CD4-positive, CD25-positive, alpha-beta regulatory T cell (primary cell): ENCODE data around the gene OAS3. TPM values are rescaled to one million over a fixed set of nuclear protein-coding genes. Genes with fewer than 3 reads are reported as not detected.
"Not testable (repeated sequence)": the region's sequence is repeated elsewhere in the genome, so short reads cannot be mapped to it uniquely, and the experiment has no call there.

ENCODE experiments used
- ATAC-seq, 2 donors: fragments of 150-1000 bp; cut with Tn5 transposase; one replicate each; pipeline ENCODE4 v1.10.0; 2021; ENCODE audit warnings: low read depth in 2 of 2, moderate number of reproducible peaks in 2 of 2, moderate library complexity in 1 of 2
- DNase-seq, 3 donors: peaks; one replicate each; pipeline versions ENCODE4 v3.0.0 to v3.0.0-alpha.2; 2012 to 2022; ENCODE audit warnings: mixed read lengths in 1 of 3
- H3K27ac ChIP-seq: one replicate; pipeline ENCODE4 v1.7.0; 2013; ENCODE audit warnings: mild to moderate bottlenecking, low read length; ENCODE audit not compliant: insufficient read depth, poor library complexity, severe bottlenecking
- H3K27me3 ChIP-seq: one replicate; pipeline ENCODE4 v1.7.0; 2013; ENCODE audit warnings: low read length; ENCODE audit not compliant: control insufficient read depth, insufficient read depth
- H3K36me3 ChIP-seq: one replicate; pipeline ENCODE4 v1.7.0; 2013; ENCODE audit warnings: mild to moderate bottlenecking, low read length, moderate library complexity; ENCODE audit not compliant: control insufficient read depth, insufficient read depth
- H3K4me1 ChIP-seq: 2 replicates; pipeline ENCODE4 v1.7.0; 2013; ENCODE audit warnings: mild to moderate bottlenecking, low read length; ENCODE audit not compliant: insufficient read depth, control insufficient read depth, poor library complexity, severe bottlenecking
- H3K4me3 ChIP-seq: one replicate; pipeline ENCODE4 v1.7.0; 2013; ENCODE audit warnings: low read depth, mild to moderate bottlenecking, low read length, moderate library complexity
- H3K9me3 ChIP-seq, 2 experiments: 1 replicate in 1 of 2; 2 replicates in 1 of 2; pipeline ENCODE4 v1.7.0; 2013; ENCODE audit warnings: low read length in 2 of 2, mild to moderate bottlenecking in 1 of 2, moderate library complexity in 1 of 2; ENCODE audit not compliant: control insufficient read depth in 2 of 2
- H3K27ac Mint-ChIP-seq, 3 donors: one replicate each; pipeline ENCODE4 v1.8.0; 2020 to 2022; ENCODE audit warnings: mild to moderate bottlenecking in 3 of 3, mixed read lengths in 3 of 3, moderate library complexity in 2 of 3
- H3K27me3 Mint-ChIP-seq: one replicate; pipeline ENCODE4 v1.8.0; 2022; ENCODE audit warnings: mild to moderate bottlenecking, mixed read lengths
- H3K36me3 Mint-ChIP-seq: one replicate; pipeline ENCODE4 v1.8.0; 2020; ENCODE audit warnings: mixed read lengths
- H3K4me1 Mint-ChIP-seq, 4 donors: one replicate each; pipeline ENCODE4 v1.8.0; 2020 to 2022; ENCODE audit warnings: mixed read lengths in 4 of 4, mild to moderate bottlenecking in 1 of 4
- H3K4me3 Mint-ChIP-seq, 4 donors: one replicate each; pipeline ENCODE4 v1.8.0; 2020 to 2022; ENCODE audit warnings: mild to moderate bottlenecking in 4 of 4, mixed read lengths in 4 of 4, moderate library complexity in 3 of 4
- H3K9me3 Mint-ChIP-seq, 7 donors: one replicate each; pipeline ENCODE4 v1.8.0; 2020 to 2022; ENCODE audit warnings: mixed read lengths in 7 of 7, mild to moderate bottlenecking in 3 of 7, moderate library complexity in 2 of 7
- polyA plus RNA-seq, 4 donors: library from polyadenylated mRNA; unstranded; fragments of 300-500 nt; fragmentation: Illumina TruSeq; gene quantifications; one replicate each; pipeline ENCODE4 v1.2.3, GENCODE V29; 2021
- total RNA-seq: library from RNA; stranded (reverse); gene quantifications from one replicate; pipeline ENCODE4 v1.2.3, GENCODE V29; 2022

The OAS3 gene
- total and polyA plus RNA-seq, 5 donors from 2014 or later = 12.2 to 36.5 (median 16.7) TPM

DNA sequence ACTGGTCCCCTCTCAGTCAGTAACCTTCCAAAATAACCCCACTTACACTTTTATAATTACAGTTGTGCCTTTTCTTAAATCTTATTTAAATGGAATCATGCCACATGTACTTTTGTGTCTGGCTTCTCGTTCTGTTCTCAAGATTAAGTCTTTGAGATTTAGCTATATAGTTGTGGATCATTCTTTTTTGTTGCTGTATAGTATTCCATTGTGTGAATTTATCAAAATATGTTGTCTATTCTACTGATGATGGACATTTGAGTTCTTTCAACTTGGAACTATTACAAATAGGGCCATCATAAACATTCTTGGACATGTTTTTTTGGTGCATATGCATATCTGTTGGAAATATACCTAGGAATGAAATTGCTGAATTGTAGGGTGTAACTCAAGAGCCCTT, 9.0 kb downstream of the OAS3 start:
- Histone ChIP-seq H3K9me3 (peaks cover 0 to 2% of the 10 kb centered on the region in 2 experiments), H3K27ac (no peak overlapping the region), H3K4me3 (no peak overlapping the region), H3K27me3 (no peaks in the 10 kb centered on the region), H3K36me3 (peaks cover 54% of the 10 kb centered on the region), H3K4me1 (no peaks in the 10 kb centered on the region)
- Mint-ChIP-seq H3K27me3 (no peaks in the 10 kb centered on the region), H3K36me3 (peaks cover 51% of the 10 kb centered on the region), H3K4me1 (peaks cover 0 to 10% (median 4%) of the 10 kb centered on the region in 4 donors), H3K4me3 (no peak overlapping the region), H3K27ac (no peak overlapping the region), H3K9me3 (peaks cover 0 to 4% (median 0%) of the 10 kb centered on the region in 7 donors)
- ATAC-seq (no peak), DNase-seq (no peak)

DNA sequence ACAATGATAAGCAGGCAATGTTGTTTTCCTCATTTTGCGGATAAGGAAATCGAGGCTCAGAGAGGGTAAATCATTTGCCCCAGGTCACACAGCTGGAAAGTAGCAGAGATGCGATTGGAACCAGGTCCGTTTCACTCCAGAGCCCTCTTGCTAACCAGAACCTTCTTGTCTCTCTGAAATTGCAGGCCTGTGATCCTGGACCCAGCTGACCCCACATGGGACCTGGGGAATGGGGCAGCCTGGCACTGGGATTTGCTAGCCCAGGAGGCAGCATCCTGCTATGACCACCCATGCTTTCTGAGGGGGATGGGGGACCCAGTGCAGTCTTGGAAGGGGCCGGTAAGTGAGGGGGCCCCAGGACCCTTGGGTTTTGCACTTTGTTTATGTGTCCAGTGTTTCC, 9.5 kb downstream of the OAS3 start:
- ATAC-seq (no peak), DNase-seq (no peak)
- Histone ChIP-seq H3K4me1 (no peaks in the 10 kb centered on the region), H3K9me3 (peaks cover 0 to 2% of the 10 kb centered on the region in 2 experiments), H3K4me3 (no peak overlapping the region), H3K27me3 (no peaks in the 10 kb centered on the region), H3K36me3 (peaks cover 58% of the 10 kb centered on the region), H3K27ac (no peak overlapping the region)
- H3K4me3 Mint-ChIP-seq = no peak overlapping the region
- no peak overlapping the region for H3K27ac Mint-ChIP-seq
- H3K36me3 Mint-ChIP-seq = peaks cover 56% of the 10 kb centered on the region
- no peaks in the 10 kb centered on the region for H3K27me3 Mint-ChIP-seq
- H3K9me3 Mint-ChIP-seq = peaks cover 0 to 7% (median 0%) of the 10 kb centered on the region in 7 donors
- peaks cover 0 to 10% (median 4%) of the 10 kb centered on the region in 4 donors for H3K4me1 Mint-ChIP-seq

DNA sequence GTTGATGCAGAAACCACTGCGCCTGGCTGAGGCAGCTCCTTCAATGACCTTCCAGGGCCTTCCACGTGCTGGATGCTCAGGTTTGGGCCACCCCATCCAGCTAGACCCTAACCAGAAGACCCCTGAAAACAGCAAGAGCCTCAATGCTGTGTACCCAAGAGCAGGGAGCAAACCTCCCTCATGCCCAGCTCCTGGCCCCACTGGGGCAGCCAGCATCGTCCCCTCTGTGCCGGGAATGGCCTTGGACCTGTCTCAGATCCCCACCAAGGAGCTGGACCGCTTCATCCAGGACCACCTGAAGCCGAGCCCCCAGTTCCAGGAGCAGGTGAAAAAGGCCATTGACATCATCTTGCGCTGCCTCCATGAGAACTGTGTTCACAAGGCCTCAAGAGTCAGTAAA, 10.5 kb downstream of the OAS3 start:
- peaks cover 0 to 11% (median 0%) of the 10 kb centered on the region in 7 donors for H3K9me3 Mint-ChIP-seq
- peaks cover 60% of the 10 kb centered on the region for H3K36me3 Mint-ChIP-seq
- H3K27me3 ChIP-seq = no peaks in the 10 kb centered on the region
- no peak overlapping the region for H3K4me3 Mint-ChIP-seq
- H3K4me1 ChIP-seq = no peaks in the 10 kb centered on the region
- no peak overlapping the region for H3K4me3 ChIP-seq
- peaks cover 0 to 2% of the 10 kb centered on the region in 2 experiments for H3K9me3 ChIP-seq
- H3K27ac Mint-ChIP-seq = no peak overlapping the region
- ATAC-seq = no peak
- no peak for DNase-seq
- peaks cover 0 to 10% (median 4%) of the 10 kb centered on the region in 4 donors for H3K4me1 Mint-ChIP-seq
- H3K36me3 ChIP-seq = peaks cover 58% of the 10 kb centered on the region
- no peaks in the 10 kb centered on the region for H3K27me3 Mint-ChIP-seq
- H3K27ac ChIP-seq = no peak overlapping the region

DNA sequence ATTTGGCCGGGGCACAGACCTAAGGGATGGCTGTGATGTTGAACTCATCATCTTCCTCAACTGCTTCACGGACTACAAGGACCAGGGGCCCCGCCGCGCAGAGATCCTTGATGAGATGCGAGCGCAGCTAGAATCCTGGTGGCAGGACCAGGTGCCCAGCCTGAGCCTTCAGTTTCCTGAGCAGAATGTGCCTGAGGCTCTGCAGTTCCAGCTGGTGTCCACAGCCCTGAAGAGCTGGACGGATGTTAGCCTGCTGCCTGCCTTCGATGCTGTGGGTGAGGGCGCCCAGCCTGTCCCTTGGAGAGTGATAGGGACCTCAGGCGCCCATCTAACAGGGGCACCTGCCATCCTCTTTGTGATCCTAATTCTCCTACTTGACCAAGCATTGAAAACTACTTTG, 12.4 kb downstream of the OAS3 start:
- Histone ChIP-seq H3K4me3 (no peak overlapping the region), H3K27me3 (no peaks in the 10 kb centered on the region), H3K27ac (no peak overlapping the region), H3K36me3 (peaks cover 48% of the 10 kb centered on the region), H3K9me3 (peaks cover 0 to 2% of the 10 kb centered on the region in 2 experiments), H3K4me1 (no peaks in the 10 kb centered on the region)
- no peak overlapping the region for H3K27ac Mint-ChIP-seq
- peaks cover 0 to 11% (median 0%) of the 10 kb centered on the region in 7 donors for H3K9me3 Mint-ChIP-seq
- H3K4me1 Mint-ChIP-seq = peaks cover 0 to 11% (median 5%) of the 10 kb centered on the region in 4 donors
- H3K36me3 Mint-ChIP-seq = peaks cover 53% of the 10 kb centered on the region
- no peaks in the 10 kb centered on the region for H3K27me3 Mint-ChIP-seq
- ATAC-seq (no peak), DNase-seq (no peak)
- no peak overlapping the region for H3K4me3 Mint-ChIP-seq

DNA sequence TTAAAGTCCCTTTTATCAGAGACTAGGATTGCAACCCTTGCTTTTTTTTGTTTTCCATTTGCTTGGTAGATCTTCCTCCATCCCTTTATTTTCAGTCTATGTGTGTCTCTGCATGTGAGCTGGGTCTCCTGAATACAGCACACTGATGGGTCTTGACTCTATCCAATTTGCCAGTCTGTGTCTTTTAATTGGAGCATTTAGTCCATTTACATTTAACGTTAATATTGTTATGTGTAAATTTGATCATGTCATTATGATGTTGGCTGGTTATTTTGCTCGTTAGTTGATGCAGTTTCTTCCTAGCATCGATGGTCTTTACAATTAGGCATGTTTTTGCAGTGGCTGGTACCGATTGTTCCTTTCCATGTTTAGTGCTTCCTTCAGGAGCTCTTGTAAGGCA, 18.9 kb downstream of the OAS3 start:
- H3K27ac ChIP-seq, H3K4me3 Mint-ChIP-seq, H3K4me3 ChIP-seq, H3K9me3 ChIP-seq, DNase-seq, H3K27me3 ChIP-seq, ATAC-seq, H3K27me3 Mint-ChIP-seq, H3K27ac Mint-ChIP-seq, H3K4me1 ChIP-seq: not testable (repeated sequence)
- Mint-ChIP-seq H3K36me3 (peaks cover 71% of the 10 kb centered on the region), H3K4me1 (peaks cover 14 to 31% (median 23%) of the 10 kb centered on the region in 4 donors), H3K9me3 (peaks cover 0 to 14% (median 2%) of the 10 kb centered on the region in 7 donors)
- H3K36me3 ChIP-seq = peaks cover 19% of the 10 kb centered on the region

DNA sequence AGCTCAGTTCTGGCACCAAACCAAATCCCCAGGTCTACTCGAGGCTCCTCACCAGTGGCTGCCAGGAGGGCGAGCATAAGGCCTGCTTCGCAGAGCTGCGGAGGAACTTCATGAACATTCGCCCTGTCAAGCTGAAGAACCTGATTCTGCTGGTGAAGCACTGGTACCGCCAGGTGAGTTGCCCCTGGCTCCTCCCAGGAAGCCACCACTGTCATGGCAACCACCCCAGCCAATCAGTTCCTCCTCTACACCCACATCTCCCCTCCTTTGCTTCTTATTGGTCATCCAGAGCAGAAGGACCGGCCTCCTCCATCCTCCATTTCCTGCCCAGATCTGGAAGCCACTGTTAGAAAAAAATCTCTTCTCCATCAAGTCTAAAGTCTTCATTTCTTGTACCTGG, 22.8 kb downstream of the OAS3 start:
- Mint-ChIP-seq H3K27ac (peak overlapping the region in 2 of 3 donors; percentile 18 to 31), H3K27me3 (no peaks in the 10 kb centered on the region), H3K4me1 (peaks cover 14 to 18% (median 17%) of the 10 kb centered on the region in 4 donors), H3K9me3 (peaks cover 0 to 7% (median 3%) of the 10 kb centered on the region in 7 donors), H3K36me3 (peaks cover 68% of the 10 kb centered on the region), H3K4me3 (no peak overlapping the region)
- DNase-seq = peak in 1 of 3 donors; percentile 47
- no peak overlapping the region for H3K27ac ChIP-seq
- no peaks in the 10 kb centered on the region for H3K9me3 ChIP-seq
- H3K4me3 ChIP-seq = no peak overlapping the region
- peaks cover 49% of the 10 kb centered on the region for H3K36me3 ChIP-seq
- no peaks in the 10 kb centered on the region for H3K4me1 ChIP-seq
- H3K27me3 ChIP-seq = no peaks in the 10 kb centered on the region
- no peak for ATAC-seq

DNA sequence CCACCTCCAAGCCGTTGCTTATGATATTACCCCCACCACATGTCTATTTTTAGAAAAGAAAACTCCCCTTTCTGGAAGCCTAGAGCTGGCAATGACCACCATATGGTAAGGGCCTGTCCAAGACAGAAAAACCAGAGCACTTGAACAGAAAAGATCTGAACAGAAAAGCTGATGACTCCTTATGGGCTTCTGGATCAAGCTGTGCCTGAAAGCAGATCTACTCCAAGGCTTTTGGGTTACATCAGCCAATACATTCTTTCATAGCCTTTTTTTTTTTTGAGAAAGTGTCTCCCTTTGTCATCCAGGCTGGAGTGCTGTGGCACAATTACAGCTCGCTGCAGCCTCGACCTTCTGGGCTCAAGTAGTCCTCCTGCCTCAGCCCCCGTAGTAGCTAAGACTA, 23.3 kb downstream of the OAS3 start:
- H3K4me1 Mint-ChIP-seq = peaks cover 12 to 14% (median 13%) of the 10 kb centered on the region in 4 donors
- ATAC-seq (no peak), DNase-seq (no peak)
- Histone ChIP-seq H3K27me3 (no peaks in the 10 kb centered on the region), H3K27ac (no peak overlapping the region), H3K4me1 (no peaks in the 10 kb centered on the region), H3K9me3 (no peaks in the 10 kb centered on the region), H3K4me3 (no peak overlapping the region), H3K36me3 (peaks cover 54% of the 10 kb centered on the region)
- H3K9me3 Mint-ChIP-seq = peaks cover 0 to 7% (median 3%) of the 10 kb centered on the region in 7 donors
- peak overlapping the region in 1 of 3 donors; percentile 31 for H3K27ac Mint-ChIP-seq
- no peak overlapping the region for H3K4me3 Mint-ChIP-seq
- H3K36me3 Mint-ChIP-seq = peaks cover 68% of the 10 kb centered on the region
- no peaks in the 10 kb centered on the region for H3K27me3 Mint-ChIP-seq

DNA sequence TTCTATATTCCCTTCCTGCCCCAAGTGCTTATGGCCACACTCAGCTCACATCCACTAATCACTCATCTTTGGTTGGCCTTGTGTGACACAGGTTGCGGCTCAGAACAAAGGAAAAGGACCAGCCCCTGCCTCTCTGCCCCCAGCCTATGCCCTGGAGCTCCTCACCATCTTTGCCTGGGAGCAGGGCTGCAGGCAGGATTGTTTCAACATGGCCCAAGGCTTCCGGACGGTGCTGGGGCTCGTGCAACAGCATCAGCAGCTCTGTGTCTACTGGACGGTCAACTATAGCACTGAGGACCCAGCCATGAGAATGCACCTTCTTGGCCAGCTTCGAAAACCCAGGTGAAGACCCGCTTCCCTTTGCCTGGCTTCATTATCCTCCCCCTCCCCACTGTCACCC, 24.3 kb downstream of the OAS3 start:
- no peak overlapping the region for H3K27ac ChIP-seq
- H3K9me3 ChIP-seq = no peaks in the 10 kb centered on the region
- H3K4me1 ChIP-seq = no peaks in the 10 kb centered on the region
- peaks cover 10 to 14% (median 12%) of the 10 kb centered on the region in 4 donors for H3K4me1 Mint-ChIP-seq
- no peak overlapping the region for H3K4me3 ChIP-seq
- H3K27ac Mint-ChIP-seq = no peak overlapping the region
- peaks cover 64% of the 10 kb centered on the region for H3K36me3 ChIP-seq
- H3K27me3 Mint-ChIP-seq = no peaks in the 10 kb centered on the region
- no peaks in the 10 kb centered on the region for H3K27me3 ChIP-seq
- H3K4me3 Mint-ChIP-seq = no peak overlapping the region
- ATAC-seq (no peak), DNase-seq (no peak)
- H3K36me3 Mint-ChIP-seq = peaks cover 63% of the 10 kb centered on the region
- peaks cover 0 to 7% (median 3%) of the 10 kb centered on the region in 7 donors for H3K9me3 Mint-ChIP-seq
